ENCODE results near the gene MACROD2.

DNA sequence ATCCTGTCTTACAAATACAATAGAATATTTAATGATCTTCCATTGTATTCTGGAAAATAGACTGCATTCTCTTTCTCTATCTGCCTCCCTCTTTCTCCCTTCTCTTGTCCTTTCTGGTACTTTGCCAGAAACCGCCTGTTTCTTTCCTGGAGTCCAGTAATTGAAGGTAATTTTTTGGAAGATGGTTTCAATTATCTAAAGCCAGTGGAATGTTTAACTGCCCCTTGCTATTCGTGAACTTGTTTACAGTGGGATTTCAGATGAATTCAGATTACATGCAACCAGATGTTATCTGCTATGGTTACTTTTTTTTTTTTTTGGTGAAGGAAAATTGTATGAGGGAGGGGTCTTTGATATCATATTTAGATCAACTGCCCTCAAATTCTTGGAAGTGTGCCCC, 997.6 kb downstream of the MACROD2 start:
- TF ChIP-seq, protein P1, sequence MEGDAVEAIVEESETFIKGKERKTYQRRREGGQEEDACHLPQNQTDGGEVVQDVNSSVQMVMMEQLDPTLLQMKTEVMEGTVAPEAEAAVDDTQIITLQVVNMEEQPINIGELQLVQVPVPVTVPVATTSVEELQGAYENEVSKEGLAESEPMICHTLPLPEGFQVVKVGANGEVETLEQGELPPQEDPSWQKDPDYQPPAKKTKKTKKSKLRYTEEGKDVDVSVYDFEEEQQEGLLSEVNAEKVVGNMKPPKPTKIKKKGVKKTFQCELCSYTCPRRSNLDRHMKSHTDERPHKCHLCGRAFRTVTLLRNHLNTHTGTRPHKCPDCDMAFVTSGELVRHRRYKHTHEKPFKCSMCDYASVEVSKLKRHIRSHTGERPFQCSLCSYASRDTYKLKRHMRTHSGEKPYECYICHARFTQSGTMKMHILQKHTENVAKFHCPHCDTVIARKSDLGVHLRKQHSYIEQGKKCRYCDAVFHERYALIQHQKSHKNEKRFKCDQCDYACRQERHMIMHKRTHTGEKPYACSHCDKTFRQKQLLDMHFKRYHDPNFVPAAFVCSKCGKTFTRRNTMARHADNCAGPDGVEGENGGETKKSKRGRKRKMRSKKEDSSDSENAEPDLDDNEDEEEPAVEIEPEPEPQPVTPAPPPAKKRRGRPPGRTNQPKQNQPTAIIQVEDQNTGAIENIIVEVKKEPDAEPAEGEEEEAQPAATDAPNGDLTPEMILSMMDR (IDR thresholded peaks at IDR 0.05): no peak
- TF ChIP-seq POLR2A (IDR thresholded peaks at IDR 0.05): no peak
- TF ChIP-seq POLR2AphosphoS5 (IDR thresholded peaks at IDR 0.05): no peak

Measured in suprapubic skin (tissue), 4 donors.